Thyroid gland (tissue), 4 donors: ENCODE results near the gene ITPR2.

Source experiments
- CTCF ChIP-seq, 6 experiments: fragments of 200-600 bp in 3 of 6; fragments of 450-650 bp in 3 of 6; sonication (generic) in 3 of 6; IDR thresholded peaks; one replicate each; pipeline ENCODE4 v1.5.1; 2016 to 2019; ENCODE audit warnings: antibody characterized with exemption in 6 of 6, mild to moderate bottlenecking in 2 of 6, inconsistent platforms in 1 of 6, moderate library complexity in 1 of 6
- POLR2A ChIP-seq, 2 donors: fragments of 450-650 bp; IDR thresholded peaks; one replicate each; pipeline ENCODE4 v1.6.1; 2017; ENCODE audit warnings: antibody characterized with exemption in 2 of 2, mild to moderate bottlenecking in 2 of 2, moderate library complexity in 1 of 2

GRCh38 chr12:26711569-26711968, 121.4 kb downstream of the ITPR2 start:
- TF ChIP-seq CTCF (IDR thresholded peaks at IDR 0.05): no peak
- no peak for TF ChIP-seq POLR2A (IDR thresholded peaks at IDR 0.05)
